HG03571 (cell line): ENCODE data around the gene TBC1D14.
"Not testable (repeated sequence)": the region's sequence is repeated elsewhere in the genome, so short reads cannot be mapped to it uniquely, and the experiment has no call there.

ENCODE experiments used
- ATAC-seq: cut with Tn5 transposase; IDR thresholded peaks from one replicate; pipeline ENCODE4 v1.9.1; 2021; ENCODE audit not compliant: unreplicated experiment

TBC1D14 gene

DNA sequence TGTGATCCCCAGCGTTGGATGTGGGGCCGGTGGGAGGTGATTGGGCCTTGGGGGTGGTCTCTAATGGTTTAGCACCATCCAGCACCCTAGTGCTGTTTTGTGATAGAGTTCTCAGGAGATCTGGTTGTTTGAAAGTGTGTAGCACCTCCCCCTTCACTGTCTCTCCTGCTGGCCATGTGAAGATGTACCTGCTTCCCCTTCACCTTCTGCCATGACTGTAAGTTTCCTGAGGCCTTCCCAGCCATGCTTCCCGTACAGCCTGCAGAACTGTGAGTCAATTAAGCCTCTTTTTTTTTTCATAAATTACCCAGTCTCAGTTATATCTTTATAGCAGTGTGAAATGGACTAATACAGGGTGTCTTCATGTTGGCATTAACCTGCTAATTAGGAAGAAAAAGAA is 19.3 kb upstream of the TBC1D14 start:
- no peak for ATAC-seq

DNA sequence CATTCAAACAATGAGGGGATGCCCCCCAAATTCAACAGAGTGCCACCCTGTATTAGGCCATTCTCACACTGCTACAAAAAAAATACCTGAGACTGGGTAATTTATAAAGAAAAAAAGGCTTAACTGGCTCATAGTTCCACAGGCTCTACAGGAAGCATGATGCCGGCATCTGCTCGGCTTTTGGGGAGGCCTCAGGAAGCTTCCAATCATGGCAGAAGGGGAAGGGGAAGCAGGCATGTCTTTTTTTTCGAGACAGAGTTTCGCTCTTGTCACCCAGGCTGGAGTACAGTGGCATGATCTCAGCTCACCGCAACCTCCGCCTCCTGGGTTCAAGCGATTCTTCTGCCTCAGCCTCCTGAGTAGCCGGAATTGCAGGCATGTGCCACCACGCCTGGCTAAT is 18.7 kb upstream of the TBC1D14 start:
- ATAC-seq: not testable (repeated sequence)

DNA sequence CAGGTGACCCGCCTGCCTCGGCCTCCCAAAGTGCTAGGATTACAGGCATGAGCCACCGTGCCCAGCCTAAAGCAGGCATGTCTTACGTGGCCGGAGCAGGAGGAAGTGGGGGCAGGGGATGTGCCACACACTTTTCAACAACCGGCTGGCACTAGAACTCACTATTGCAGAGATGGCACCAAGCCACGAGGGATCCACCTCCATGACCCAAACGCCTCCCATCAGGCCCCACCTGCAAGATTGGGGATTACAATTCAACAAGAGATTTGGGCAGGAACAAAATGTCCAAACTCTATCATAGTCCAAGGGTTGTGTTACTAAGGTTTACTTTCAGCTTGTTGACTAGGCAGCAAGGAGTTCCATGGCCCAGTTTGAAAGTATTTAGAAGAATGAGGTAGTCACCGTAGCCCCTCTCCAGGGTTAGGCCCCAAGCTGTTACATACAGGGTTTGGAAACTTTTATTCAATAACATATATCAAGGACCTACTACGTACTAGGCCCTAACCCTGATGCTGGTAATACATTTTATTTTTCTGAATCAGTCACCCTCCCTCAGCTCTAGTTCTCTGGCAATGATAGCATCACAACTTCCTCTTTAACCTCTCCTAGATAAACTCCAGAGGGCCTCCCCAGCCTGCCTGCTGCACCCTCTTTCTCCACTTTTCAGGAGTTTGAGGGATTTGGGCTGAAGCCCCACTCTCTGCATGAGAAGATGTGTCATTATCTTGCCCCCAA is 18.0 kb upstream of the TBC1D14 start:
- ATAC-seq: no peak

- ATAC-seq: no peak
These were observed 17.3 kb upstream of the TBC1D14 start for GRCh38 chr4:6892190-6892908.

DNA sequence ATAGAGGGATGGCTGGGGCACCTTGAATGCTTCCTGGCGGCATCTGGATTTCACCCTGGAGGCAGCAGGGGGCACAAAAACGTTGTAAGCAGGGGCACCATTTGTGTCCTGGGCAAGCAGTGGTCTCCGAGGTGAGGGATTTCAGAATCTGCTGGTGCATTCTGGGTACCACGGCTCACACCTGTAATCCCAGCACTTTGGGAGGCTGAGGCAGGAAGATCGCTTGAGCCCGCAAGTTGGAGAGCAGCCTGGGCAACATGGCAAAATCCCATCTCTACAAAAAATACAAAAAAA is 16.8 kb upstream of the TBC1D14 start:
- ATAC-seq: no peak

GRCh38 chr4:6893449-6894085 is 16.1 kb upstream of the TBC1D14 start:
- no peak for ATAC-seq

GRCh38 chr4:6894086-6894478 is 15.5 kb upstream of the TBC1D14 start:
- ATAC-seq: no peak

DNA sequence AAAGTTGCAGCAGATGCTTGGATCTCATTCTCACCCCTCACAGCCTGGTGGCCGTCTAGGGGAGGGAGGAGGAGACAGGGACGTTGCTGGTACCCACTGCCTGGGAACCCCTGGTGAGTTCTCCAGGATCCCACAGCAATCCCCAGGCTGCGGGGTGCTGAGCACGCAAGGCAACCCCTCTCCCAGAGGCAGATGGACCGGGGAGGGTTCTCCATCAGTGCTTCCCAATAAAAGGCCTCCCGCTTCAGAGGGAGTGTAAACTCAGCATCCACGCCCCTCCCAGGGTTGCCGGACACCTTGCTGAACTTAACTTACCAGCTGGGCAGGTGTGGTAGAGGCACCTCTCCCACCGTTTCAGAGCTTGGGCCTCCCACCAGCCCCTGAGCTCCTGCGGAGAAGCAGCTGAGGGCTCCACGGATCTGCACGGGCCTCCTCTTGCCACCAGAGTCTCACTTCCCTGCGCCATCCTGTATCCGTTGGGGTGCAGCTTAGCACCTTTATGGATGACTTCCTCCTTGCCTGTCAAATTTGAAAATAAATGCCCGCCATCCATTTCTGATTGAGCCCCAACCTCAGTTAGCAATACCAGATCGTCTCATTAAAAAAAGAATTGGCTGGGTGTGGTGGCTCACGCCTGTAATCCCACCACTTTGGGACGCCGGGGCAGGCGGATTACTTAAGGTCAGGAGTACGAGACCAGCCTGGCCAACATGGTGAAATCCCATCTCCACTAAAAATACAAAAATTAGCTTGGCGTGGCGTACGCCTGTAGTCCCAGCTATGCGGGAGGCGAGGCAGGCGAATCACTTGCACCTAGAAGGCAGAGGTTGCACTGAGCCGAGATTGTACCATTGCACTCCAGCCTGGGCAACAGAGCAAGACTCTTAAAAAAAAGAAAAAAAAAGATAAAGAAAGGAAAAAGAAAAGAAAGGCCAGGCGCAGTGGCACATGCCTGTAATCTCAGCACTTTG is 14.8 kb upstream of the TBC1D14 start:
- ATAC-seq: no peak

- ATAC-seq: no peak
These were observed 13.6 kb upstream of the TBC1D14 start for GRCh38 chr4:6896035-6896434.

GRCh38 chr4:6898763-6899162 is 10.9 kb upstream of the TBC1D14 start:
- no peak for ATAC-seq

DNA sequence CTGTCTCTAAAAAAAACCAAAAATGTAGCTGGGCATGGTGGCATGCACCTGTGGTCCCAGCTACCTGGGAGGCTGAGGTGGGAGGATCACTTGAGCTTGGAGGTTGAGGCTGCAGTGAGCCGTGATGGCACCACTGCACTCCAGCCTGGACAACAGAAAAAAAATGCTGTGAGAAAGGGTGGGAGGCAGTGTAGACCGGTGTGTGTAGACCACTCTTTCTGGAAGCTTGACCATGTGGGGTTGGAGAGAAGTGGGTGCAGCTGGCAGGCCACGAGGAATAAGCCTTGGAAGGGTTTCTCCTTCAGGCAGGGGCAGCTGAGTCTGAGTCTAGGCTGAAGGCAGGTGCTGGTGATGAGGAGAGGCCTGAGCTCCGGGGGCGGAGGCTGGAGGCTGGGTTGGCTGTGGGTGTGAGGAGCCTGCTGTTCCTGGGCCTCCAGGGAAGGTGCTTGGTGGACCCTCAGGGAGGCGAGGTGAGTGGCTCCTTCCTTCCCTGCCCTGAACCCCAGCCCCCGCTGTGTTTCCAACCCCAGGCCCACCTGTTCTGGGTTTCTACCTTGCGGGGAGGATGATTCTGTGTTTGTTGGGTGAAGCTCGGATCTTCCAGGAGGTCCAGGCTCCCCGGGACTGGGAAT is 9.3 kb upstream of the TBC1D14 start:
- no peak for ATAC-seq

DNA sequence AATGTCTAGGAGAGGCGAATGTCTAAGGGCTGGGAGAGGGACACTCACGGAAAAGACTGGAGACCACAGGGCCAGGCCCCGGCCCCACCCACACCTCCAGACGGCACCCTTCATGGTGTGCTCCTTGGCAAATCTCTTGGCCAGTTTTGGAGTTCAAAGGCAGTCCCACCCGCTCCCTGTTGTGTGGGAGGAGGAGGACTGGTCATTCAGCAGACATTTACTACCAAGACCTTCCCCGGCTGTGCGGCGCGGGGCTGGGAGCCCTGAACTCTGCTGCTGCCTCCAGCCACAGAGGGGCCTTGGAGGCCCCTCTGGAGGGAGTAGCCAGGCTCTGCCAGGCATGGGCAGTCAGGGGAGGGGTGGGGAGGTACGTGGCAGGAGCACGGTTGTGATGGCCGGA is 8.7 kb upstream of the TBC1D14 start:
- ATAC-seq: no peak

- ATAC-seq: no peak
These were observed 7.8 kb upstream of the TBC1D14 start for GRCh38 chr4:6901669-6902317.

DNA sequence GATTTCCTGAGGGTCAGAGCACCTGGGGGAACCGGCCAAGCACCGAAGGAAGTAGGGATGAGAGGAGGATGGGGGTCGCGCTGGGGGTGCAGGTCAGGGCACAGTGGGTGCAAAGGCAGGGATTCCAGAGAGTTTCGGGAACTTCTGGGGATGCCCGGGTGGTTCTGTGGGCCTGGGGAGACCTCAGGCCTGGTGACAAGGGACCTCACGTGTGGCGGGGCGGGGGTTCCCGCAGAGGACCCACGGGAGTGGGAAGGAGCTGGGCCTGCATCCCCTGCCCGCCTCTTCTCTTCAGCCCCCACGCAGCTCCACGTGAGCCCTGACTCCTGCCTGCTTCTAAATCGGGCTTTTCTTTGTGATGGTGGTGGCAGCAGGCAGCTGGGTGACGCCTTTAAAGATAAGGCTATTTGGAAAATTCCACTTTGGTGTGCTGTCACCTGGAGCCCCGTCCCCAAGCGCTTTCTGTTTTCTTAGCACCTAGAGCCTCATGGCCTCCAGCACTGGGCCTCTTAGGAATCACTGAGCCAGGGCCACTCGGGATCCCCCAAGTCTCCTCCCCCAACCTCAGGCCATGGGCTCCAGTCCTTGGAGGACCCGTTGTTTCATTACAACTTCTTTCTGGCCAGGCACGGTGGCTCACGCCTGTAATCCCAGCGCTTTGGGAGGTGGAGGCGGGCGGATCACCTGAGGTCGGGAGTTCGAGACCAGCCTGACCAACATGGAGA is 7.1 kb upstream of the TBC1D14 start:
- no peak for ATAC-seq

DNA sequence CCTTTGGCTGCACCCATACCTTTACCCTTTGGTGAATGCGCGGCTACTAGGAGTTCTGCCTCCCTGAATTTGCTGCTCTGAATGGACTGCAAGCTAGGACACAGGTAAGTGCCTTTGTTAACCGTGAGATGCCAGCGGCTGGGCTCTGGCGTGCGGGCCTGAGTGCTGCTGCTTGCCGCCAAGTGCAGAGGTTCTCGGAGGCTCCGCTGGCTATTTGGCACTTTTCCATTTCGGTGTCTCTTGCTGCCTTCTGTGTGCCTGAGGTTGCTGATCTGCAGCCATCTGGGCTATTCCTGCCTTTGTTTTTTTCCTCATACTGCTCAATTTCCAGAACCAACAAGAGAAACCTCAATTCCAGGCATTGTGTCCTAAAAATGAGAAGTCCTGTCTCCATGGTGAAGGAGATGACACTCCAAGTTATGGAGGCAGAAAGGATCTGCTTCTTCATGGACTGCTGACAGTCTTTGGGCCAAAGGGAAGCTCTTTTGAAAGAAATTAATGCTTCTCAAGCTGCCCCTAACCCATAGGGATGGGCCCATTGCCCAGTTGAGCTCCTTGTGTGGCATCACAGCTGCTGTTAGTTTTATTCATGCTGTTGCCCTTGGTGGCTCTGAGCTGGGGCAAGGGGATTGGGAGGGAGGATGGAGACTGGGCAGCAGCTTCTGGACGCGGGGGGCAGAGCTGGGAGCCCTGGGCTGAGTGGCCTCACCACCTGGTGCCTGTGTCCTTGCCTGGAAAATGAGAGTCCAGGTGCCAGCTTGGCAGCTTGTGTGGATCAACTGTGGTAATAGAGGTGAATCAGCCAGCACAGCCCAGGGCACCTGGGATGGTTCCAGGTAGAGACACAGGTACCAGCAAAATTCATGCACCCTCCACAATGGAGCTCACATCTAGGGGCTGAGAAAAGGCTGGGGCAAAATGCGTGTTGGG is 3.8 kb upstream of the TBC1D14 start:
- ATAC-seq: no peak

GRCh38 chr4:6906486-6906885 is 3.1 kb upstream of the TBC1D14 start:
- not testable (repeated sequence) for ATAC-seq

GRCh38 chr4:6907658-6908191 is 1.9 kb upstream of the TBC1D14 start:
- no peak for ATAC-seq

- ATAC-seq: no peak
These were observed 1.1 kb upstream of the TBC1D14 start for GRCh38 chr4:6908432-6909112.
